OCI-LY1 (cell line): ENCODE data around the gene ZNF429.

Experiments used
- CTCF ChIP-seq: fragments of 200-600 bp; sonication (generic), shearing (Covaris generic); IDR thresholded peaks from 2 replicates; pipeline ENCODE4 v1.5.1; 2017; ENCODE audit warnings: mild to moderate bottlenecking, antibody characterized with exemption, low read length, moderate library complexity, mixed read lengths
- EZH2 ChIP-seq: fragments of 200-600 bp; sonication (generic), shearing (Covaris generic); IDR thresholded peaks from 2 replicates; pipeline ENCODE4 v1.8.0; 2017; ENCODE audit warnings: borderline replicate concordance, mixed run types, mild to moderate bottlenecking, antibody characterized with exemption, low read length, moderate library complexity, mixed read lengths

DNA sequence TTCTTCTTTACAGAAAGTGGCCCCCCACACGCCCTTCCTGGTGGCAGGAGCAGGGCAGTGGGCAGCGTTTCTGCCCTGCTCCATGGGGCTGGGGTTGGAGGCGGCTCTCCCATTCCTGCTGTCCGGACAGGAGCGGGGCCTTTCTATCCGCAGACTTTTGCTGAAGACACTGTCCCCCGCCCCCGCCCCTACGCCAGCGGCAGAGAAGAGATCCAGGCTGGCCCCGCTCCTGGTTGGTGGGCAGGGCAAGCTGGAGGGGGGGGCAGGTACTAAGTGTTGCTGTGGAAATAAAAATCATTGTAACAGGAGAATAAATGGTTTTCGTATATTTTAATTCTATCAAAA is 81.7 kb downstream of the ZNF429 start:
- no peak for TF ChIP-seq CTCF
- TF ChIP-seq EZH2: no peak
